Measurements from ENCODE around the gene PLEKHD1. TPM values are rescaled to one million over a fixed set of nuclear protein-coding genes. Genes with fewer than 3 reads are reported as not detected.
A peak's percentile ranks its signal among the peaks of the same experiment; 100 is the strongest.
"Not testable (repeated sequence)": the region's sequence is repeated elsewhere in the genome, so short reads cannot be mapped to it uniquely, and the experiment has no call there.

The PLEKHD1 gene
- total RNA-seq, 1 donor: under 0.01 TPM

- peak; percentile 89 for DNase-seq (ENCODE audit: insufficient read length, low spot score, missing footprints)
- TF ChIP-seq CTCF (IDR thresholded peaks at IDR 0.05; ENCODE audit: extremely low read depth, low read depth, low read length): peak; percentile 53
- no peaks in the 10 kb centered on the region for H3K9me3 ChIP-seq (ENCODE audit: low read depth, low read length)
- H3K36me3 ChIP-seq (ENCODE audit: insufficient read depth, low read length): no peaks in the 10 kb centered on the region
- H3K4me1 ChIP-seq (ENCODE audit: insufficient read depth, low read length): no peaks in the 10 kb centered on the region
- H4K20me1 ChIP-seq (ENCODE audit: insufficient read depth, low read length): no peaks in the 10 kb centered on the region
- H3K79me2 ChIP-seq (ENCODE audit: insufficient read depth, low read length): no peaks in the 10 kb centered on the region
- H3K4me3 ChIP-seq (ENCODE audit: insufficient read depth, low read length): no peak overlapping the region
- H2AFZ ChIP-seq (ENCODE audit: low read length): no peak overlapping the region
- no peak overlapping the region for H3K4me2 ChIP-seq (ENCODE audit: insufficient read depth, low read length)
- peaks cover 3% of the 10 kb centered on the region for H3K27me3 ChIP-seq (ENCODE audit: insufficient read depth, low read length)
- no peak overlapping the region for H3K27ac ChIP-seq (ENCODE audit: low read depth, low read length)
Measured at GRCh38 chr14:69475194-69475818, 9.2 kb upstream of the PLEKHD1 start.

GRCh38 chr14:69476824-69477450, 7.6 kb upstream of the PLEKHD1 start:
- H3K4me1 ChIP-seq (ENCODE audit: insufficient read depth, low read length); H3K4me2 ChIP-seq (ENCODE audit: insufficient read depth, low read length); H3K36me3 ChIP-seq (ENCODE audit: insufficient read depth, low read length); H2AFZ ChIP-seq (ENCODE audit: low read length); DNase-seq (ENCODE audit: insufficient read length, low spot score, missing footprints); H3K9me3 ChIP-seq (ENCODE audit: low read depth, low read length); H3K4me3 ChIP-seq (ENCODE audit: insufficient read depth, low read length); H3K27ac ChIP-seq (ENCODE audit: low read depth, low read length); H3K79me2 ChIP-seq (ENCODE audit: insufficient read depth, low read length); H4K20me1 ChIP-seq (ENCODE audit: insufficient read depth, low read length): not testable (repeated sequence)
- H3K27me3 ChIP-seq (ENCODE audit: insufficient read depth, low read length): peaks cover 14% of the 10 kb centered on the region
- TF ChIP-seq CTCF (IDR thresholded peaks at IDR 0.05; ENCODE audit: extremely low read depth, low read depth, low read length): peak; percentile 8

GRCh38 chr14:69478055-69478454, 6.5 kb upstream of the PLEKHD1 start:
- not testable (repeated sequence) for H3K4me2 ChIP-seq (ENCODE audit: insufficient read depth, low read length); H3K9me3 ChIP-seq (ENCODE audit: low read depth, low read length); H3K4me1 ChIP-seq (ENCODE audit: insufficient read depth, low read length); DNase-seq (ENCODE audit: insufficient read length, low spot score, missing footprints); H3K79me2 ChIP-seq (ENCODE audit: insufficient read depth, low read length); H2AFZ ChIP-seq (ENCODE audit: low read length); H3K27ac ChIP-seq (ENCODE audit: low read depth, low read length); H3K36me3 ChIP-seq (ENCODE audit: insufficient read depth, low read length); H4K20me1 ChIP-seq (ENCODE audit: insufficient read depth, low read length); H3K4me3 ChIP-seq (ENCODE audit: insufficient read depth, low read length)
- peaks cover 25% of the 10 kb centered on the region for H3K27me3 ChIP-seq (ENCODE audit: insufficient read depth, low read length)

- no peak for DNase-seq (ENCODE audit: insufficient read length, low spot score, missing footprints)
- no peaks in the 10 kb centered on the region for H3K36me3 ChIP-seq (ENCODE audit: insufficient read depth, low read length)
- no peaks in the 10 kb centered on the region for H3K79me2 ChIP-seq (ENCODE audit: insufficient read depth, low read length)
- no peak for TF ChIP-seq CTCF (IDR thresholded peaks at IDR 0.05; ENCODE audit: extremely low read depth, low read depth, low read length)
- no peaks in the 10 kb centered on the region for H3K4me1 ChIP-seq (ENCODE audit: insufficient read depth, low read length)
- no peaks in the 10 kb centered on the region for H3K9me3 ChIP-seq (ENCODE audit: low read depth, low read length)
- H4K20me1 ChIP-seq (ENCODE audit: insufficient read depth, low read length): no peaks in the 10 kb centered on the region
- no peak overlapping the region for H3K4me3 ChIP-seq (ENCODE audit: insufficient read depth, low read length)
- H3K4me2 ChIP-seq (ENCODE audit: insufficient read depth, low read length): no peak overlapping the region
- no peak overlapping the region for H3K27ac ChIP-seq (ENCODE audit: low read depth, low read length)
- no peak overlapping the region for H2AFZ ChIP-seq (ENCODE audit: low read length)
- H3K27me3 ChIP-seq (ENCODE audit: insufficient read depth, low read length): peaks cover 35% of the 10 kb centered on the region
Measured at GRCh38 chr14:69479696-69480095, 4.8 kb upstream of the PLEKHD1 start.
